RWPE2 (cell line): Measurements from ENCODE around the gene LMO1.

Experiments used
- ATAC-seq: fragments of 200-7000 bp; cut with Tn5 transposase; 3 replicates; pipeline ENCODE4 v1.9.1; 2021; ENCODE audit warnings: low read depth
- DNase-seq: peaks from one replicate; pipeline ENCODE4 v3.0.0-alpha.2; 2020; ENCODE audit warnings: low spot score
- H3K27ac ChIP-seq: fragments of 450-650 bp; 2 replicates; pipeline ENCODE4 v1.5.1; 2017; ENCODE audit warnings: mild to moderate bottlenecking; ENCODE audit not compliant: poor library complexity, severe bottlenecking
- H3K27me3 ChIP-seq: fragments of 250-450 bp; sonication (Bioruptor Pico); 2 replicates; pipeline ENCODE4 v1.5.1; 2021; ENCODE audit warnings: mild to moderate bottlenecking, moderate library complexity; ENCODE audit not compliant: insufficient read depth, poor library complexity, severe bottlenecking
- H3K36me3 ChIP-seq: fragments of 250-450 bp; sonication (Bioruptor Pico); 2 replicates; pipeline ENCODE4 v1.5.1; 2020; ENCODE audit warnings: low read depth, mild to moderate bottlenecking, moderate library complexity
- H3K4me1 ChIP-seq: fragments of 250-450 bp; sonication (Bioruptor Pico); 2 replicates; pipeline ENCODE4 v1.5.1; 2021; ENCODE audit warnings: mild to moderate bottlenecking, moderate library complexity; ENCODE audit not compliant: insufficient read depth, poor library complexity, severe bottlenecking
- H3K4me3 ChIP-seq: fragments of 250-450 bp; sonication (Bioruptor Pico); 2 replicates; pipeline ENCODE4 v1.5.1; 2021; ENCODE audit warnings: mild to moderate bottlenecking, moderate library complexity; ENCODE audit not compliant: severe bottlenecking
- H3K9me3 ChIP-seq: fragments of 250-450 bp; sonication (Bioruptor Pico); 2 replicates; pipeline ENCODE4 v1.5.1; 2021; ENCODE audit warnings: mild to moderate bottlenecking, moderate library complexity; ENCODE audit not compliant: severe bottlenecking
- CTCF ChIP-seq: fragments of 450-650 bp; IDR thresholded peaks from one replicate; pipeline ENCODE4 v1.5.1; 2017; ENCODE audit warnings: mild to moderate bottlenecking, moderate library complexity; ENCODE audit not compliant: poor library complexity, severe bottlenecking

LMO1 gene

GRCh38 chr11:8285796-8286195, 22.1 kb upstream of the LMO1 start:
- no peaks in the 10 kb centered on the region for H3K9me3 ChIP-seq
- H3K36me3 ChIP-seq, result no peaks in the 10 kb centered on the region
- TF ChIP-seq CTCF, result no peak
- no peaks in the 10 kb centered on the region for H3K4me1 ChIP-seq
- DNase-seq, result no peak
- H3K27ac ChIP-seq, result no peak overlapping the region
- H3K27me3 ChIP-seq, result no peaks in the 10 kb centered on the region
- no peak overlapping the region for H3K4me3 ChIP-seq
- ATAC-seq, result no peak

GRCh38 chr11:8285228-8285627, 21.6 kb upstream of the LMO1 start:
- DNase-seq, result no peak
- no peaks in the 10 kb centered on the region for H3K27me3 ChIP-seq
- H3K36me3 ChIP-seq, result no peaks in the 10 kb centered on the region
- no peak for ATAC-seq
- no peaks in the 10 kb centered on the region for H3K9me3 ChIP-seq
- H3K27ac ChIP-seq, result no peak overlapping the region
- no peak overlapping the region for H3K4me3 ChIP-seq
- no peak for TF ChIP-seq CTCF
- H3K4me1 ChIP-seq, result no peaks in the 10 kb centered on the region

- H3K4me1 ChIP-seq, result no peaks in the 10 kb centered on the region
- no peak overlapping the region for H3K4me3 ChIP-seq
- H3K27ac ChIP-seq, result no peak overlapping the region
- H3K36me3 ChIP-seq, result no peaks in the 10 kb centered on the region
- no peak; the same call in 2 of the 3 replicates for ATAC-seq
- DNase-seq, result no peak
- TF ChIP-seq CTCF, result no peak
- H3K9me3 ChIP-seq, result no peaks in the 10 kb centered on the region
- H3K27me3 ChIP-seq, result no peaks in the 10 kb centered on the region
Observed at GRCh38 chr11:8283465-8284230, 20.0 kb upstream of the LMO1 start.

- DNase-seq, result no peak
- Histone ChIP-seq H3K4me1 (no peaks in the 10 kb centered on the region), H3K27me3 (no peaks in the 10 kb centered on the region), H3K27ac (no peak overlapping the region), H3K4me3 (no peak overlapping the region), H3K36me3 (no peaks in the 10 kb centered on the region), H3K9me3 (no peaks in the 10 kb centered on the region)
- TF ChIP-seq CTCF, result no peak
- no peak for ATAC-seq
Observed at GRCh38 chr11:8283100-8283464, 19.4 kb upstream of the LMO1 start.

- Histone ChIP-seq H3K27ac (no peak overlapping the region), H3K9me3 (no peaks in the 10 kb centered on the region), H3K27me3 (no peaks in the 10 kb centered on the region), H3K4me1 (no peaks in the 10 kb centered on the region), H3K4me3 (no peak overlapping the region), H3K36me3 (no peaks in the 10 kb centered on the region)
- ATAC-seq (no peak), DNase-seq (no peak)
- no peak for TF ChIP-seq CTCF
Observed at GRCh38 chr11:8282631-8283030, 19.0 kb upstream of the LMO1 start.
